Sigmoid colon (tissue), 7 donors: ENCODE measurements around the gene PSTPIP2. TPM values are rescaled to one million over a fixed set of nuclear protein-coding genes. Genes with fewer than 3 reads are reported as not detected.

Experiments used
- DNase-seq: peaks from one replicate; pipeline ENCODE4 v3.0.0-alpha.2; 2019
- H3K27ac ChIP-seq, 4 donors: fragments of 200-600 bp; sonication (generic); one replicate each; pipeline ENCODE4 v1.5.1; 2016 to 2019; ENCODE audit warnings: mild to moderate bottlenecking in 1 of 4
- H3K27me3 ChIP-seq, 3 donors: fragments of 200-600 bp; sonication (generic); one replicate each; pipeline ENCODE4 v1.5.1; 2019; ENCODE audit warnings: mild to moderate bottlenecking in 1 of 3
- H3K36me3 ChIP-seq, 4 donors: fragments of 200-600 bp; sonication (generic); one replicate each; pipeline ENCODE4 v1.5.1; 2016 to 2019
- H3K4me1 ChIP-seq, 4 donors: fragments of 200-600 bp; sonication (generic); one replicate each; pipeline ENCODE4 v1.5.1; 2017 to 2019
- H3K4me3 ChIP-seq, 4 donors: fragments of 200-600 bp; sonication (generic); one replicate each; pipeline ENCODE4 v1.5.1; 2017 to 2019; ENCODE audit warnings: mild to moderate bottlenecking in 2 of 4, moderate library complexity in 1 of 4
- H3K9me3 ChIP-seq, 4 donors: fragments of 200-600 bp in 3 of 4; sonication (generic) in 3 of 4; one replicate each; pipeline versions ENCODE4 v1.5.1 to v1.6.1; 2013 to 2019
- CTCF ChIP-seq, 4 experiments: fragments of 450-650 bp in 3 of 4; fragments of 200-600 bp in 1 of 4; IDR thresholded peaks; one replicate each; pipeline ENCODE4 v1.5.1; 2016 to 2019; ENCODE audit warnings: antibody characterized with exemption in 4 of 4, mild to moderate bottlenecking in 3 of 4, moderate library complexity in 2 of 4
- EP300 ChIP-seq, 4 donors: sonication (generic); formaldehyde crosslinking; IDR thresholded peaks; one replicate each; pipeline ENCODE4 v1.6.1; 2017; ENCODE audit warnings: antibody characterized with exemption in 4 of 4
- POLR2A ChIP-seq, 2 donors: fragments of 450-650 bp; IDR thresholded peaks; one replicate each; pipeline ENCODE4 v1.6.1; 2016; ENCODE audit warnings: antibody characterized with exemption in 2 of 2, mild to moderate bottlenecking in 2 of 2, moderate library complexity in 2 of 2
- POLR2AphosphoS5 ChIP-seq, 4 donors: sonication (generic); formaldehyde crosslinking; IDR thresholded peaks; one replicate each; pipeline ENCODE4 v1.6.1; 2017; ENCODE audit warnings: antibody characterized with exemption in 4 of 4
- WGBS, 2 donors: extraction: QIAGEN DNeasy Blood & Tissue Kit; methylation state at CpG; one replicate each; pipeline ENCODE4 v1.1.7; 2013; 5-methylcytosine and 5-hydroxymethylcytosine counted together
- intact Hi-C: fragments of 100-400 bp; cut with DNase I; formaldehyde crosslinking; loops from one replicate; pipeline ENCODE4 v1.15.1; 2023
- polyA plus RNA-seq, 3 donors: library from polyadenylated mRNA; stranded (reverse); fragments of 200-250 nt; gene quantifications; one replicate each; pipeline ENCODE4 v1.2.3, GENCODE V29; 2013
- total RNA-seq, 4 donors: library from RNA; depleted of rRNA; stranded (reverse); fragments of >200 nt; gene quantifications; one replicate each; pipeline ENCODE4 v1.1.0, GENCODE V29; 2016
- donor health status: healthy with polysubstance abuse.
- donor health status: Bipolar disorder and iron deficiency.
- donor health status: healthy.

PSTPIP2 gene, protein sequence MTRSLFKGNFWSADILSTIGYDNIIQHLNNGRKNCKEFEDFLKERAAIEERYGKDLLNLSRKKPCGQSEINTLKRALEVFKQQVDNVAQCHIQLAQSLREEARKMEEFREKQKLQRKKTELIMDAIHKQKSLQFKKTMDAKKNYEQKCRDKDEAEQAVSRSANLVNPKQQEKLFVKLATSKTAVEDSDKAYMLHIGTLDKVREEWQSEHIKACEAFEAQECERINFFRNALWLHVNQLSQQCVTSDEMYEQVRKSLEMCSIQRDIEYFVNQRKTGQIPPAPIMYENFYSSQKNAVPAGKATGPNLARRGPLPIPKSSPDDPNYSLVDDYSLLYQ
- total RNA-seq (10 to 100 TPM in 2 of 4 donors, 1 to 10 TPM in 2; 7.6 to 15.0 (median 10.8) TPM), polyA plus RNA-seq (1 to 10 TPM; 4.2 to 5.9 (median 5.1) TPM)

- 1% methylated on average over 75 of the region's 75 CpGs for WGBS, 2 donors
- no peaks in the 10 kb centered on the region for H3K27me3 ChIP-seq
- TF ChIP-seq POLR2AphosphoS5 (IDR thresholded peaks at IDR 0.05) (peak in 2 of 4 donors; percentile 36 to 51), EP300 (IDR thresholded peaks at IDR 0.05) (no peak)
- H3K4me3 ChIP-seq, result peak within 1 kb of the TSS; percentile 48 to 95 (median 80)
- peak within 1 kb of the TSS in 3 of 4 donors; percentile 48 to 66 (median 64) for H3K27ac ChIP-seq
- intact Hi-C loops, result loop anchor here (2.0 to 10.0 kb wide), 3 partner anchors 43 to 407 kb away; partner anchors contain the start of gene EPG5
- peak; percentile 84 for DNase-seq
- H3K4me1 ChIP-seq, result peaks cover 0 to 26% (median 25%) of the 10 kb centered on the region in 4 donors
- H3K36me3 ChIP-seq, result no peaks in the 10 kb centered on the region
- no peaks in the 10 kb centered on the region for H3K9me3 ChIP-seq
These were observed at the start of gene PSTPIP2 for GRCh38 chr18:46071653-46072375. Gene PSTPIP2, minus strand, starts transcription at chr18:46072260. Its CDS starts 72 bp downstream, at chr18:46072188.

DNA sequence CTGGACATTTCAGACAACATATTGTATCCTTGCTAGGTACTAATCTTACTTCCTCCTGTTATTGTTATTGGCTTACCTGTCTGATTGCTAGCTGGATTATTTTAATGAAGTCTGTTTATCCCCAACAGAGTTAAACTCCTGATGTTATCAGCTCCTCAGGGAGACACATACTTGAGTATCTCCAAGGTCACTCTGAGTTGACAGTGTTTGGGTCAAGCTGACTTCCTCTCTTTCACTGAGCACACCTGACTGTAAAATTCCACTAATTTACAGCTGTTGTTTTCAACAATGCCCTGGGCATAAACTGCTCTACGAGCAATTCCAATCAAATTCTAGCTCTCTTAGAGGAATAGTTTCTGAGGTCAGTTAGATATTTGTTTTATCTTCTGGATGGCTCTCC lies 41.7 kb upstream of the PSTPIP2 start:
- no peak overlapping the region for H3K27ac ChIP-seq

DNA sequence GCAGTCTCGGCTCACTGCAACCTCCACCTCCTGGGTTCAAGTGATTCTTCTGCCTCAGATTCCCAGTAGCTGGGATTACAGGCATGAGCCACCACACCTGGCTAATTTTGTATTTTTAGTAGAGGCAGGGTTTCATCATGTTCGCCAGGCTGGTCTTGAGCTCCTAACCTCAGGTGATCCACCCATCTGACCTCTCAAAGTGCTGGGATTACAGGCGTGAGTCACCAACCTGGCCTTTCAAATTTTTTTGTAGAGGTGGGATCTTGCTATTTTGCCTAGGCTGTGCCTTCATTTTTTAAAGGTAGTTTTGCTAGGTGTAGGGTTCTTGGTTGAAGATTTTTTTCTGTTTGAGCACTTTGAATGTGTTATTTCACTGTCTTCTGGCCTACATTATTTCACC lies 38.3 kb upstream of the PSTPIP2 start:
- Histone ChIP-seq H3K4me3 (no peak overlapping the region), H3K9me3 (no peaks in the 10 kb centered on the region), H3K4me1 (peaks cover 0 to 5% (median 4%) of the 10 kb centered on the region in 4 donors), H3K27me3 (no peaks in the 10 kb centered on the region), H3K27ac (no peak overlapping the region), H3K36me3 (peaks cover 0 to 42% (median 8%) of the 10 kb centered on the region in 4 donors)
- 96 to 98% methylated on average over 3 of the region's 3 CpGs for WGBS, 2 donors
- no peak for TF ChIP-seq EP300 (IDR thresholded peaks at IDR 0.05)
- TF ChIP-seq POLR2A (IDR thresholded peaks at IDR 0.05), result no peak
- no peak for TF ChIP-seq CTCF (IDR thresholded peaks at IDR 0.05)
- no peak for TF ChIP-seq POLR2AphosphoS5 (IDR thresholded peaks at IDR 0.05)
- DNase-seq, result no peak
- intact Hi-C loops, result no loop called here

More for the DNA sequence above, 41.7 kb upstream of the PSTPIP2 start:
- WGBS, 2 donors, result 89 to 91% methylated on average over 1 of the region's 1 CpG
- Histone ChIP-seq H3K4me1 (no peaks in the 10 kb centered on the region), H3K4me3 (no peak overlapping the region), H3K9me3 (no peaks in the 10 kb centered on the region), H3K27me3 (no peaks in the 10 kb centered on the region), H3K36me3 (peaks cover 0 to 40% (median 6%) of the 10 kb centered on the region in 4 donors)
- no peak for DNase-seq
- TF ChIP-seq CTCF (IDR thresholded peaks at IDR 0.05) (no peak), EP300 (IDR thresholded peaks at IDR 0.05) (no peak), POLR2A (IDR thresholded peaks at IDR 0.05) (no peak), POLR2AphosphoS5 (IDR thresholded peaks at IDR 0.05) (no peak)
- intact Hi-C loops, result no loop called here

DNA sequence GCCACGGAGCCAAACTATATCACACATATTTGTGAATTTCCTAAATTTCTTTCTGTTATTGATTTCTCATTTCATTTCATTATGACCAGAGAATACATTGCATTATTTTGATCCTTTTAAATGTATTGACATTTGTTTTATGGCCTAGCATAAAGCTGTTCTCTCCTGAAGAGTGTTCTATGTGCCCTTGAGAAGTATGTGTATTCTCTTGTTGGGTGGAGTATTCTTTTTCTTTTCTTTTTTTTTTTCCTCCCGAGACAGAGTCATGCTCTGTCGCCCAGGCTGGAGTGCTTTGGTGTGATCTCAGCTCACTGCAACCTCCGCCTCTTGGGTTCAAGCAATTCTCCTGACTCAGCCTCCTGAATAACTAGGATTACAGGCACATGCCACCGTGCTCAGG lies 37.3 kb upstream of the PSTPIP2 start:
- no peaks in the 10 kb centered on the region for H3K27me3 ChIP-seq
- WGBS, 2 donors, result 43 to 79% methylated on average over 5 of the region's 5 CpGs
- H3K4me3 ChIP-seq, result no peak overlapping the region
- DNase-seq, result no peak
- intact Hi-C loops, result loop anchor here (5.0 to 10.0 kb wide), 2 partner anchors 63 to 805 kb away; partner anchors contain the start of genes KATNAL2 and PIAS2
- H3K36me3 ChIP-seq, result peaks cover 0 to 32% (median 4%) of the 10 kb centered on the region in 4 donors
- H3K27ac ChIP-seq, result no peak overlapping the region
- peaks cover 0 to 12% (median 10%) of the 10 kb centered on the region in 4 donors for H3K4me1 ChIP-seq
- TF ChIP-seq POLR2A (IDR thresholded peaks at IDR 0.05), result no peak
- no peak for TF ChIP-seq EP300 (IDR thresholded peaks at IDR 0.05)
- no peak for TF ChIP-seq CTCF (IDR thresholded peaks at IDR 0.05)
- TF ChIP-seq POLR2AphosphoS5 (IDR thresholded peaks at IDR 0.05), result no peak
- H3K9me3 ChIP-seq, result no peaks in the 10 kb centered on the region
